Anterior cingulate cortex (tissue), 58 donors: ENCODE data around the gene TMEM178A.
"Not testable (repeated sequence)": the region's sequence is repeated elsewhere in the genome, so short reads cannot be mapped to it uniquely, and the experiment has no call there.

ENCODE experiments used
- DNase-seq, 58 donors: peaks; one replicate each; lab custom pipeline; 2025; lab: John Stamatoyannopoulos, UW

The TMEM178A gene

GRCh38 chr2:39665811-39666490, at the start of gene TMEM178A:
TSS of gene TMEM178A (plus strand) at chr2:39665917. CDS start at chr2:39665975, 58 bp downstream.
- peak in 2 of 58 donors; percentile 7 to 13 for DNase-seq

DNA sequence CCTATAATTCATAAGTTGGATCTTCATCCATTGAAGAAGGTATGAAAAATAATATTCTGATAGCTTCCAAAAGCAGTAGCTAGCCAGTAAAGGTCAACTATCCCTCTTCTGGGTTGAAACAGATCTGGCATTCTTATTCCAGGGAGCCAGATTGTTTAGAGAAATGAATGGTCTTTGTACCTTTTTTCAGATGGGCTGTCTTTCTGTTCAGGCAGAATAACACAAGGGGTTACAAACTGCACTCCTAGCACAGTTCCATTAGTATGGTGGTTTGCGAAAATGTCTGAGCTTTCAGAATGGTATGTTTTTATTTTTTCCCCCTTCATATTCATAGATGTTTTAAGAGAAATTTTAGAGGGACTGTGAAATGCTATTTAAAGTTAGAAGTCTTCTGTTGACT, 47.5 kb upstream of the TMEM178A start:
- DNase-seq, result no peak

DNA sequence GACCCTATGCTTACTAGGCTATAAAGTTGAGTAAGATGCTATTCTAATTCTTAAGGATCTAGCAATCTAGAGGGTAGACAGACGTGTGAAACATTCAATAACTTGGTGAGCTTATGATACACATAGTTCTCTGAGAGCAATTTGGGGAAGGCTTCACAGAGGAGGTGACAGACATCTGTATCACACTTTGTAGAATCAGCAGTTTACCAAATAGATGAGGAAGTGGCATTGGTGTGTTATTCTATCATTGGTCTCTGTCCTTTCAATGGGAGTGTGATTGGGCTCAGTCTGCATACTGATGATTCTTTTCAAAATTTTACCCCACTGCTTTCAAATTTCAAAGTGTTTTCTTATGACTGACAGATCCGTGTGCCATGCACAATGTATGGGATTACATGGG, 47.0 kb upstream of the TMEM178A start:
- no peak for DNase-seq

GRCh38 chr2:39620067-39620466, 45.6 kb upstream of the TMEM178A start:
- DNase-seq, result peak in 3 of 58 donors; percentile 5 to 24 (median 8)

DNA sequence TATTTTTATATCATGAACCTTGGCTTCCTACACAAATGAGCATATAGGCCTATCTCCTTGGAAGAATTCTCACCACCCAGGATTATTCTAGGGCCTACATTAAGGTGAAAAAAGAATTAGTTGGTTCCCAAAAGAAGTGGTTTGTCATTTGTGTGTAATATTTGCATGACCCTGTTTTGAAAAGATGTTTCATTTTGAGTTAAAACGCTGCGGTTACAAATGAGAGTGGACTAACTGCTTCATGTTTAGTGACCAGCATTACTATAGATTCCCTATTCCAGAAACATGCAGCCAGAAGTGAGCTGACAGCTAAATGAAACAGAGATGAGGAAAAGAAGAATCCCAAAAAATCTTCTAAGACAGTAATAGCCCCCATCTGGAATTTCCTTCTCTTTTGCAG, 44.1 kb upstream of the TMEM178A start:
- no peak for DNase-seq

- no peak for DNase-seq
Measured at GRCh38 chr2:39622860-39623259, 42.9 kb upstream of the TMEM178A start.

DNA sequence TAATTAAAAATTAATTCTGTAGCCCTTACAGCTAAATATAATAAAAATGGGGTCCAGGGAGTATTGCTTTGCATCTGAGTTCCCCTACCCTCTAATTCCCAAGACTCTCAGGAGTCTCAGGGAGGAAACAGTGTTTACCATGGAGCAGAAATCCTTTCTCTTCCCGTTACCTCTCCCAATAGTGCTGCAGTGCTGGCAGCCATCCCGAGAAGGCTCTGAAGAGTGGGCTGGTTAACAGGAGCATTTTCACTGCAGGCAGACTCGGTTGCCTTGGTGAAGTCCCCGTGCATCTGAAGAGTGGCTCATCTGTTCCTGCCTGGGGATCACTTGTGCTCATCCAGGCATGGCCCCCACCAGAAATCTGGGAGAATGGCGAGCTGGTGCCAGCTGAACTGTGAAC, 41.8 kb upstream of the TMEM178A start:
- peak in 49 of 58 donors; percentile 7 to 85 (median 45) for DNase-seq

DNA sequence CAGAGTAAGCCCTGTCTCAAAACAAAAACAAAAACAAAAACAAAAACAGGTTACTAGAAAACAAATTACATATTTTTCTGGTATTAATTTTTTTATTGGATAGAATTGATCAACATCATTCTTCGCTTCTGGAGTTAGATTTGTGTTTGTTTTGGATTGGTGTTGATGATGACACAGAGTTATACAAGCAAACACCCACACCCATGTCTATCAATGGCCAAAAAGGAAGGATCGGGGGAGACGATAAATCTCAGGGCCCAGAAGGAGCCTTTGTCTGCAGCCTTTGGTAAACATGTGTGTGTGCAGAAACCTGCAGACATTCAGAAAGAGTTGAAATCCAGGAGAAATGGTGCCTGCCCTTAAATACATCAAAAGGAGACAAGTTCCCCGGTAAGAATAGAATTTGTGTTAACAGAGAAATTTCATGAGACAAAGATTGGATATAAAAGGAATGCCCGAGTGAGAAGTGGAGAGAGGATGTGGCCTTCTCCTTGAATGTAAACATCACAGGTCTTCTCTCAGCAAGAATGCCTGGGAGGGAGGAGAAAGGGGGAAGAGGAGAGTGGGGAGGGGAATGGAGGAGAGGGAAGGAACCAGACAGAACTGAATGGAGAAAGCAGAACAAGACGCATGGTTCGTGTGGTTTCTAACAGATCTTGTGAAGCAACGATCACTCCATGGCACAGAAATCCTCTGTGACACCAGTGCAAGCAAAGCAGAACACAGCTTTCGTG, 40.4 kb upstream of the TMEM178A start:
- peak in 4 of 58 donors; percentile 6 to 41 (median 13) for DNase-seq

GRCh38 chr2:39625927-39626270, 39.8 kb upstream of the TMEM178A start:
- DNase-seq, result no peak

- not testable (repeated sequence) for DNase-seq
Measured at GRCh38 chr2:39628346-39628745, 37.4 kb upstream of the TMEM178A start.

GRCh38 chr2:39629646-39630045, 36.1 kb upstream of the TMEM178A start:
- DNase-seq, result no peak

DNA sequence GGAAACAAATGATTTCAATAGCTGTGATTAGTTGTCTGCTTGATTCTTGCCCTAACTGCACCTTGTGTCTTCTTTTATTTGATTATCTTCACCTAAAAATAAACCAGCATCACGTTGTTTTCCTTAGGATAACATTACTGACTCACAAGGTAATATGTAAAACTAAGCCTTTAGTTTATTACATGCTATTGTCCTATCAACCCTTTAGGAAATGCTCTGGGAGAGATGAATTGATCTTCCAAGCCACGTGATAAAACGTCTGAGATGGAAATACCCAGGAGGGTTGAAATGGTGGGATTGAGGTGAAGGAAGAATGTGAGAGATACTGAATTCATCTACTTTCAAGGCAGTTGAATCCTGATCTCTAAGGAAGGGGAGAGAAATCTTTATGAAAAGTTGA, 34.5 kb upstream of the TMEM178A start:
- DNase-seq, result no peak

- DNase-seq, result peak in 1 of 58 donors; percentile 4
Measured at GRCh38 chr2:39631718-39632117, 34.0 kb upstream of the TMEM178A start.

- DNase-seq, result no peak
Measured at GRCh38 chr2:39632876-39633275, 32.8 kb upstream of the TMEM178A start.

DNA sequence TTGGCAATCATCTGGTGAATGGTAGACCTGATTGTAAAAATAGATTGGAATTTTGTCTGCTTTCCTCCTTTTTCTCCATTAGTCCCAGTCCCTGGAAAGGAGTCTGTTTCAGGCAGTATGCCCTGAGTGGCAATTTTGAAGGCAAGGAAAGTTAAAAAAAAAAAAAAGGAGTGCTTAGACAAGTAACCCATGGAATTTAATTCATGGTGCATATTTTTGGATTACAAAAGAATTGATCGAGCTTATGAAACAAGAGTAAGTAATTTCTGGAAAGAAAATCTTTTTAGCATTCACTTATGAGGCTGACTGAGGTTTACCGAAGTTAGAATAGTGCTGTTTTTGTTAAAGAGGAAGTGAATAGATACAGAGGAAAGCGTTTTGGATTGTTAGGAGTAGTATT, 29.4 kb upstream of the TMEM178A start:
- no peak for DNase-seq

- no peak for DNase-seq
Measured at GRCh38 chr2:39638581-39638980, 27.1 kb upstream of the TMEM178A start.

DNA sequence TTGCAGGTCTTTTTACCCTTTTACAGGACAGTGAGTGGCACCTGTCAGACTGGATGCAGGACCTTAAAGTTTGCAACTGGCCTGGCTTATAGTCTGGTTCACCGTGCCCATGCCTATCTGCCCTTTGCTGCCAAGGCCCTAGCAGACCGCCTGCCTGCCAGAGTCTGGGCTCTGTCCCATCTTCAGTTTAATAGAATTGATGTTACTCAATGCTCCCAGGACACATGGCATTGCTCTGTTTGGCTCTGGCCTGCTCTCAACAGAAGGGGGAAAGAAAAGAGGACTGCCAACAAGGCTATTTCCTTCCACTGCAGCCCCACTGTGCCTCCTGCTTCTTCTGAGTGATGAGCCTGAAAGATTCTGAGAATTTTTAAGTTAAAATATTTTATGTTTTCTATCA, 25.6 kb upstream of the TMEM178A start:
- peak in 37 of 58 donors; percentile 5 to 73 (median 25) for DNase-seq

DNA sequence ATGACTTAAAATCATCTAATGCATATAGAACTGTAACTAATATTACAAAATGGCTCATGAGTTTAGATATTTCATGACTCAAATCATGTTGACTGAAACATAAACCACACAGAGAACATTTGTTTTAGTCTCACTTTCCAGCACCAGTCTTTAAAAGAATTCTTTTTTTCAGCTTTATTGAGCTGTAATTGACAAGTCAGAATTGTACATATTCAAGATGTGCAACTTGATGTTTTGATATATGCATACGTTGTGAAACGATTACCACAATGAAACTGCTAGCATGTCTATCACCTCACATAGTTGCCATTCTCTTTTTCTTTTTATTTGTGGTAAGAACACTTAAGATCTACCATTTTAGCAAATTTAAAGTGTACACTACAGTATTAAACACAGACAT, 25.0 kb upstream of the TMEM178A start:
- no peak for DNase-seq

DNA sequence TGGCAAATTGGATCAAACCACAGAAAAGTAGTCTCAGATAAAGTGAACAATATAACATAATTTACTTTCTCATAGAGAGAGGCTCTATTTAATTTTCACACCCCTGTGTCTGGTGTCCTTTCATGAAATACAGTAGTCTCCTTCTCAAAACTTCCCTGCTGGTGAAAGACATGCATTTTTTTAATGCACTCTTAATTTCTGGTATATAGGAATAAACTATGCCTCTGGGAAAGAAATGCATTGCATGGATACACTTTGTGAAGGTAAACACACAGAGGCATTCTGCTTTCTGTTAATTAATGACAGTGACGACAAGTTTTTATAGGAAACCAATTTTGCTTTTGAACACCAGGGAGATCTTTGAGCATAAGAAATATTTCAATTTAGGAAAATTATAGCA, 24.1 kb upstream of the TMEM178A start:
- DNase-seq, result no peak

DNA sequence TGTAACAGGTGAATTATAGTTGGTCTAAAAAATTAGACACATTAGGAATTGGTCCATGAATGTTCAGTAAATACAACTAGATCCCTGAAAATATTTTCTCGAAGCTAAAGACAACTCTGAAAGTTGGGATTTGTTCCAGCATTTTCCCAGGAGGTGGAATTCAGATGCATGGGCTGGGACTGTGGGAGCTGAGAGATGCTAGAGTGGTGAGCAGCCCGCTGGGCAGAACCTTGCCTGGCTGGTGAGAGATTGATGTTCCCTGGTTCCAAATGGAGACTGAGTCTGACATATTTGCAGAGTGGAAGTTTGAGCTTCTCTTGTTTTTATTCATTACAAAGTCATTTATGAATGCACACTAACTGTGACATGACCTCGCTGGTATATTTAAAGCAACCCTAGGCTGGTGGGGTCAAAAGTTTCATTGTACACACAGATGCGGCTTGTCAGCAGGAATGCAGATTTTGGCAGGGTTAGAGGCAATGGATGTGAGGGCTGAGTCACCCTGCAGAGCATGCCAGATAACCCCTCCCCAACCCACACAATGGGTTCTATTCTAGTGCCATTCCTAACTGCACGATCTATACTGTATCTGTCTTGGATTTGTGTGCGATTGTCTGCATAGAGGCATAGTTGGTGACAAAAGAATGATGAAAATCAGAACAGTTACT, 23.5 kb upstream of the TMEM178A start:
- DNase-seq, result peak in 23 of 58 donors; percentile 8 to 79 (median 37)

- no peak for DNase-seq
Measured at GRCh38 chr2:39645826-39646225, 19.9 kb upstream of the TMEM178A start.

DNA sequence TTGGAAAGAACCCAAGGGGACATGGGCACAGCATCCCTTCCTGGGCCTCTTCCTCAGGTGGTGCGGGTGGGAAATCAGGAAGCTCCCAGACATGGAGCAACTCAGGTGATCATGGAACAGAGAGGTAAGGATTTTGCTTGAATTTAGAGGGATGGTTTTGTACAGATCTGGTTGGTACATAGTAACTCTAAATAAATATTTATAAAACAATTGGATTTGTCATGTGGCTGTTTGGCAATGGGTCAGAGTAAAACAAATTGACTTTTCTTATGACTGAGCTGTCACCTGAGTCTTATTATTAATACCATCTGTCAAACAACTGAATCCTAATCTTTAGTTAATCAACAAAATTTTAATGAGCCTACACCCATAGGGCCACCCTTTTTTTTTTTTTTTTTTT, 19.4 kb upstream of the TMEM178A start:
- no peak for DNase-seq
